SK-MEL-5 (cell line): ENCODE results near the gene TSPO. TPM values are rescaled to one million over a fixed set of nuclear protein-coding genes. Genes with fewer than 3 reads are reported as not detected.
"Not testable (repeated sequence)": the region's sequence is repeated elsewhere in the genome, so short reads cannot be mapped to it uniquely, and the experiment has no call there.

ENCODE experiments used
- DNase-seq: peaks from one replicate; pipeline ENCODE4 v3.0.0-alpha.2; 2016; ENCODE audit warnings: low read depth, low spot score
- in situ Hi-C: cut with HindIII; loops from 2 replicates; pipeline ENCODE4 v1.10.0; 2016; ENCODE audit warnings: low sequenced_read_pairs, high pct_unique_total_duplicates, low pct_unique_long_range_greater_than_20kb
- total RNA-seq: library from RNA; depleted of rRNA; stranded (reverse); fragments of >200 nt; shearing (Covaris generic); gene quantifications from 2 replicates; pipeline ENCODE4 v1.2.3, GENCODE V29; 2014

Gene TSPO
- total RNA-seq, 1 experiment from 2014 or later = 244 TPM

DNA sequence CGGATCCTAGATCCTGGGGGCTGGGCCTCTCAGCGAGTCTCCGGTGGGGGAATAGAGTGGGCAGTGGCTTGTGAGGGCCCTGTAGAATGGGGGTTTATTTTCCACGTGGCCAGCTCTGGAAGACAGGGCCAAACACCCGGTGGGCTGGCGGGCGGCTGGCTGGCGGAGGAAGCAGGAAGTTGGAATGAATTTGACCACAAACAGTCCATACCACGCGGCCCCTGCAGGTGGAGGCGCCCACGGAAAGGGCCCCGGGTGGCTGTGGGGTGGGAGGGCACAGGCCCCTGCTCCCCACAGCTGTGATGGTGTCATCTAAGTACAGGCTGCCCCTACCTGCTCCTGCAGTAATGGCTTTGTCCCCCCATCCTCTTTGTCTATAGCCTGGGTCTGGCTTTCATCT, 23.2 kb upstream of the TSPO start:
- DNase-seq = no peak
- in situ Hi-C loops = no loop called here

DNA sequence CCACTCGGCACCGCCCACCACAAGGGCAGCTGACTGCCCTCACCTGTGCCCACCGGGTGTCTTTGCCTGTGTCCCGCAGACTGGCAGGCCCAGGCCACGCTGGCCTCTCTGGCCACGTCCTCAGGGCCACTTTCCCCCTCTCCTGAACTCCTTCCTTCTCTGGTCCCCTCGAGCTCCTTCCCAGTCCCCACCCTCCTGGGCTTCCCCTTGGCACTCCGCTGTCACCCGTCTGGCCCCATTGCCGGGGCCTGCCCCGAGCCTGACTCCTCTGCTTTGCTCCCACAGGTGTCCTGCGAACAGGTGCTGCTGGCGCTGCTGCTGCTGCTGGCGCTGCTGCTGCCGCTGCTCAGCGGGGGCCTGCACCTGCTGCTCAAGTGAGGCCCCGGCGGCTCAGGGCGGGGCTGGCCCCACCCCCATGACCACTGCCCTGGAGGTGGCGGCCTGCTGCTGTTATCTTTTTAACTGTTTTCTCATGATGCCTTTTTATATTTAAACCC, 22.4 kb upstream of the TSPO start:
- in situ Hi-C loops = no loop called here
- DNase-seq = no peak

DNA sequence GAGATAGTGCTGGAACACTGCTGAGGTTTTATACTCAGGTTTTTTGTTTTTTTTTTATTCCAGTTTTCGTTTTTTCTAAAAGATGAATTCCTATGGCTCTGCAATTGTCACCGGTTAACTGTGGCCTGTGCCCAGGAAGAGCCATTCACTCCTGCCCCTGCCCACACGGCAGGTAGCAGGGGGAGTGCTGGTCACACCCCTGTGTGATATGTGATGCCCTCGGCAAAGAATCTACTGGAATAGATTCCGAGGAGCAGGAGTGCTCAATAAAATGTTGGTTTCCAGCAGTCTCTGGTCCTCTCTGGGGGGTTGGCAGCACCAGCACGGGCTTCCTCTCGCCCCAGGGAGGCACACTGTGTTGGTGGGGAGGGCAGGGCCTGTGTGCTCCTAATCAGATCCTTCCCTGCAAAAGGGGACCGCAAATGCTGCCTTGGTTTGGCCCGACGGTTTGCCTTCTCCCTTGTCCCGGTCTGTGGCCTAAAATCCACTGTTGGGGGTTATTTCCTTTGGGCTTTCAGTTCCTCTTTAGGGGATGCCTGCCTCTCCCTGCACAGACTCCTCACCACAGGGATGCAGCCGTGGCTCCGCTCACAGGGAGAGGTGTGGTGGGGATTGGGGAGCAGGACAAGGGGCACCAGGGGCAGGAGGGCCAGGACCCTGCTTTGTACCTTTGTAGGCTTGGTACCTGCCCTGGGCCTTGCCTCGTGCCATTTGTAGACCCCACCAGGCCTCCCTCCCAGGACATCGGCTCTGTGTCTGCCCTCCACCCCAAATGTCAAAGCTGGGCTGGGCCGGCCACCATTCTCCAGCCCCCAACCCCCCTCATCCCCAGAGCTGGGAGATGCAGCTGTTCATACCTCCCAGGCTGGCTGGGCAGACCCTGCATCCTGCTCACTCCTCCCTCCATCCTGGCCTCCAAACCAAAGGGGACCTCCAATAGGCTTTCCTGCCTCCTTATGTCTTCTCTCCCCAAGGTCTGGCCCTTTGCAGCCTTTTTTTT, 21.6 kb upstream of the TSPO start:
- in situ Hi-C loops = no loop called here
- no peak for DNase-seq

DNA sequence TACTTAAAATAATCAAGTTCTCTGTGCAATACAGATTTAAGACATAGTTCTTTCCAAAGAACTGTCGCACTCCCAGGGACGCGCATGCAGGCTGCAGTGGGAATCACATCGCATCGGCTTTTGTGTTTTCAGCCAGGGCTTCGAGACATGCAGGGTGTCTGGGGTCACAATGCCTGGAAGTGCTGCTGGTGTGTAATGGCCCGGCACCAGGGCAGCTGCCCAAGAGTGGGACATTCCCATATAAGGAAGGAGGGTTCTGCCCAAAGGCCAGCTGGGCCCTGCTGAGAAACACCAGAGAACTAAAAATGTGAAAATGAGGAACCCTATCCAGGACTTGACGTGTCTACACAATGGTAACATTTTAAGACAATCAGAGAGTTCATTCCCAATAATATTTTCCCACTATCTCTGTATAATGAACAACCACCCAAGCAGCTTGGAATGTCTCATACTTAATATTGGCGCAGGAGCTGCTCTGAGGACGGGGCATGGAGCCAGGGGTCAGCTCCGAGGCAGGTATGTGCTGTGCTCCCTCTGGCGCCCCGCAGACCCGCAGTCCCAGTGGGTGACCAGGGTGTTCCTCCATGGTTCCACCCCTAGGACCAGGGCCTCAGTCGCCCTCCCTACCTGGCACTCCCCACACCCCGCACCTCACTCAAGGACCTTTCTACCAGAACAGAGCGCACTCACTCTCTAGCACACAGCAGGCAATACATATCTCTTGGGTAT, 19.4 kb upstream of the TSPO start:
- no peak for DNase-seq
- in situ Hi-C loops = no loop called here

DNA sequence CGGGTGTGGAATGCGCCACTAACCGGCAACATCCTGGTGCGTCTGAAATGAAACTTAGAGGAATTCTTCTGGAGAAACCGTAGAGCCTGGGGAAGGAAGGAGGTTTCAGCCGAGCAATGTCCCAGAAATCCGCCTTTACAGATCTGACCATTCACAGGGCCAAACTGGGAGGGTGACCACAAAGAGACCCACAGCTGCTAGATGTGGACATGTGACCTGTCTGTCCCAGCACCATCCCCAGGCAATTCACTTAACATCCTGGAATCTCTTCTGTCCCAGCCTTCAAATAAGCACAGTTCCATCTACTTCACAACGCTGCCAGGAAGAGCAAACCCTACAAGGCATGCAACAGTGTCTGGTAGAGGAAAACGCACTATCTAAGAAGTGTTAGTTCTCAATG, 18.0 kb upstream of the TSPO start:
- in situ Hi-C loops = no loop called here
- no peak for DNase-seq

DNA sequence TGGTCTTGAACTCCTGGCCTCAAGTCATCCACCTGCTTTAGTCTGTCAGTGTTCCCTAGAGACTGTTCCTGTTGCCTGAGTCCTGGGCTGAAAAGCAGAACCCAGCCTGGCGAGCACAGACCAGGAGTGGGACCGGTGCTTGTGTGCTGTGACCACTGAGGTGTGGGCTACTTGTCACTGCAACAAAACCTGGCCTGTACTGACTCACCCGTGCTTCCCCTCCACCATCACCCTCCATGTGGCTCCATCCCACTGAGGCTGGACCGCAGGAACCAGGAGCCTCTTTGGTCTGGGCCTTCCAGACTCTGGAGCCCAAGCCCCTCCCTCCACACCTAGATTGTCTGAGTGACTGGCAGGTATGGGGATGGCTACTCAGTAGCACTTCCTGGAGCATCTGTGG, 16.8 kb upstream of the TSPO start:
- in situ Hi-C loops = no loop called here
- no peak for DNase-seq

DNA sequence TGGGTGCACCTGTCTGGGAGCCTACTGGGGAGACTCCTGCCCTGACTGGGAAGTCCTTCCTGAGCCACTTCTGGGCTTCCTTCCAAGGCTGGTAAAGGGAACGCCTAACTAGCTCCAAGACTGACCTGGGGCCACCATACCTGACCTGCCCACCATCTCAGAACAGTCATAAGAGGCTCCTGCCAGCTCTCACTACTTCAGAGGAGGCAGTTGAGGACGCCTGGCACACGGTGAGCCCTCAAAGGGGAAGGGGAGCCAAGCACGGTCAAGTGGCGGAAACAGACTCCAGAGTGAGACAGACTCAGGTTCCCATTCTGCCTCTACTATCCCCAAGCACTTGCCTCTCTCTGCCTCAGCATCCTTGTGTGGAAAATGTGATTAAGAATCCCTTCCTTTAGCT, 15.8 kb upstream of the TSPO start:
- no peak for DNase-seq
- in situ Hi-C loops = no loop called here

DNA sequence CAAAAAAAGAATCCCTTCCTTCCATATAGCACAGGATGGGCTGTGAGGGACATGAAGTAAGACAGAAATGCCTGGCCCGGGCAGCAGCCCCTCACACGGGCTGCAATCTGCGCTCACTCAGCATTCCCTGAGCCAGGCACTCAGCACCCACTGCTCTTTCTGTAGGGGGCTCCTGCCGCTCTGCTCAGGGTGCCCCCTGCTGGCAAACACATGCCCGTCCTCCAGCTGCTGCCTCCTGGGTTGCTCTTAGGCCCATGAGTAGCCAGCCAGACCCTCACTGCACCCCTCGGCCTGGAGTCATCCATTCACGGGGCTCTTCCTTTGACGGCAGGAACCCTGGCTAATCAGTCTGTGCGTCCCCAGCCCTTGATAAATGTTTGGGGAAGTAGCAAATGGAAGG, 15.1 kb upstream of the TSPO start:
- in situ Hi-C loops = no loop called here
- peak; percentile 68 for DNase-seq

DNA sequence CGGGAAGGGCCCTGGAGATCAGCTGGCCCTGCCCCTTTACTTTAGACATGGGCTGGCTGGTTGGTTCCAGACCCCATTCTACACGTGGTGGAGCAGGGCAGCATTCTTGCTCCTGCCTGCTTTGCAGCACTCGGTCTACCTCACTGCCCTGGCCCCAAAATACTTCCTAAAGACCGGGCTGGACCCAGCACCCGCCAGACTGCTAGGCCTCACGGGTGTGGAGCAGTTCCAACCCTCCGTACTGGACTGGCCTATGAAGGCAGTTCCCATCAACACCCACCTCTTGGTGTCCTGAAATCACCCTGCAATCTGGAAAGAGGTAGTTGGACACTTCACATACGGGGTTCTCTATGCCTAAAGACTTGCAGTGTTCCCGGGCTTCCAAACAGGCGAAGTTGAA, 14.6 kb upstream of the TSPO start:
- in situ Hi-C loops = no loop called here
- no peak for DNase-seq

DNA sequence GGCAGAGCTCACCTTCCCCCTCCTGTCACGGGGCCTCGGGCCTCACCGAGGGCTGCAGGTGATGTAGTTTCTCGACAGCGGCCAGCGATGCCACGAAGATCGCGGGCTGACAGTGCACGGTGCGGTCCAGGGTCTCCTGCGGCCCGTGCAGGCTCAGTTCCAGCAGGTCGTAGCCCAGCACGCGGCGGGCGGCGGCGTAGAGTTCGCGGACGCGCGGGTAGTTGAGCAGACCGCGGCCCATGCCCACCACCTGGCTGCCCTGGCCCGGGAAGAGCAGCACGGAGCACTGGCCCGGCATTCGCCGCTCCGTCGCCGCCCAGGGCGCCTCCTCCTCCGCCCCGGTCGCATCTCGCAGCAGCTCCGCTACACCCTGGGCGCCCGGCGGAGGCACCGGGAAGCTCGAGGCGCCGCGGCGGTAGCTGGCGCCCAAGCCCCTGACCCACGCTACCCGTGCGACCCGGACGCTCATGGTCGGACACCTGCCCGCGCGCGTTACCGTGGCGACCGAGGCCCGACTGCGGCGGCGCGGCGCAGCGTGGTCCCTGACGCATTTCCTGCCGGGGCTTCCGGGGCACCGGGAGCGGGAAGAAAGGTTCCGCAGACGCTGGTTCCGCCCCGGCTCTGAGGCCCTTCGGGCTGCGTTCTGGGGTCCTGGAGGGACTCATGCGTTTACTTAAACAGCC, 8.3 kb upstream of the TSPO start, which contains the start of gene MCAT:
MCAT (minus strand) TSS at position 519 of the 683 bp plus-strand sequence; CDS start at position 469, 50 bp downstream.
- in situ Hi-C loops = no loop called here
- peak; percentile 85 for DNase-seq

DNA sequence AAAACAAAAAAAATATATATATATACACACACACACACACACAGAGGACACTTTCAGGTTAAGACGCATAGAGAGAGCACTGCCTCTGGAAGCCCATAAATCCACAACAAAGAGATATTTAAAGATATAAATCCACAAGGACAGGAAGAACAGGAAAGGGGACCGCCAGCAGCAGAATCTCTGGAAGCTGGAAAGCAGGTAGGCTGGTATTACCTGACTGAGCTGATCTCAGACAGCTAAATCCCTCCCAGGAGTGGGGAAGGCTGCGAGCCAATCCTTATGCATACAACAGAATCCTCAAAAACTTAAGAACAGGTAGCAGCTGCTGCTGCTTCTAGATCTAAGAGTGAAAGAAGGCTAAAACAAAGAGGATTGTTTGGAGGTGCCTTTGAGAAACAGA, 6.4 kb upstream of the TSPO start:
- in situ Hi-C loops = no loop called here
- no peak for DNase-seq

DNA sequence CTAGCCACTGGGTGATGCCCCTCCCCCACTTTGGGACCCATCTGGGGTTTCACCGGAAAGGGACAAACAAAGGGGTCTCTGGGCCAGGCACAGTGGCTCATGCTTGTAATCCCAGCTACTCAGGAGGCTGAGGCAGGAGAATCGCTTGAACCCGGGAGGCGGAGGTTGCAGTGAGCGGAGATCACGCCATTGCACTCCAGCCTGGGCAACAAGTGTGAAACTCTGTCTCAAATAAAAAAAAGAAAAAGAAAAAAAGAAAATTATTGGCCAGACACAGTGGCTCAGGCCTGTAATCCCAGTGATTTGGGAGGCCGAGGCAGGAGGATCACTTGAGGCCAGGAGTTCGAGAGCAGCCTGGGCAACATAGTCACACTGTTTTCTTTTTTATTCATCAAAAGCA, 6.0 kb upstream of the TSPO start:
- in situ Hi-C loops, DNase-seq: not testable (repeated sequence)

DNA sequence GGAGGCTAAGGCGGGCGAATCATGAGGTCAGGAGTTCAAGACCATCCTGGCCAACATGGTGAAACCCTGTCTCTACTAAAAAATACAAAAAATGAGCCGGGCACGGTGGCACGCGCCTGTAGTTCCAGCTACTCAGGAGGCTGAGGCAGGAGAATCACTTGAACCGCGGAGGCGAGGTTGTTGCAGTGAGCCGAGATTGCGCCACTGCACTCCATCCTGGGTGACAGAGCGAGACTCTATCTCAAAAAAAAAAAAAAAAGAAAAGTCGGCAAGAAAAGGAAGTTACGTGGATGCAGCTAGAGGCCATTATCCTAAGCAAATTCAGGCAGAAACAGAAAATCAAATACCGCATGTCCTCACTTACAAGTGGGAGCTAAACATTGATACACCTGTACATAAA, 5.0 kb upstream of the TSPO start:
- in situ Hi-C loops, DNase-seq: not testable (repeated sequence)

DNA sequence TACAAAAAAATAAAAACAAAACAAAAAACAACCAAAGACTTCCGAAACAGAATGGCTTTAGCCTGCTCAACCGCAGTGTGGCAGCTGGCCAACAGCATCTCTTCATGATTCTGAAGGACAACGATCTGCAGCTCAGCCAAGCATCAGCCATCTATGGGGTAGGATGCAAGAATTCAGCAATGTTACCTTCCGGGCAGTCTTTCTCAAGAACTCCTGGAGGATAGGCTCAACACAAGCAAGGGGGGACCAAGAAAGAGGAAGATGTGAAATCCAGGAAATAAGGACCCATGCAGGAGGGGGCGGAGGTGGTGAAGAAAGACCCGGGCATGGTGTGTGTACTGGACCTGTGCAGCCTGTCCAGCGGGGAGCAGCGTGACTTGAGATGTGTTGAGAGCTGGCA, 3.5 kb upstream of the TSPO start:
- DNase-seq = no peak
- in situ Hi-C loops = no loop called here

DNA sequence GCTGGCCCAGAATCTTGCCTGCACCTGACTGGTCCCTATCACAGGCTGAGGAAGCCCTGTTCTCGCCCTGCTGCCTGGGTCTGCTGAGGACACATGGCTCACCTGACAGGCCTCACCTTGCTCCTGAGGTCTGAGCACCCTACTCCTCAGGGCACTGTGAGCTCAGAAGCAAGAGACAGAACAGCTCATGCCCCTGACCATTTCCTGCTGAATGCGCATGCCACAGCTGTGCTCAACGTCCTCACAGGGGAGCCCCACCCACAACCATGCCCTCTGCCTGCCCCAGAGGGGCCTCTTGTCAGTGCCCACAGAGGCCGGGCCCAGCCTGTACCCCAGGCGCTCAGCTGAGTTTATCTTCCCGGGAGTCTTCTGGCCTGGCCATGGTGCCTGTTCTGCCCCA, 2.8 kb upstream of the TSPO start:
- no peak for DNase-seq
- in situ Hi-C loops = no loop called here

DNA sequence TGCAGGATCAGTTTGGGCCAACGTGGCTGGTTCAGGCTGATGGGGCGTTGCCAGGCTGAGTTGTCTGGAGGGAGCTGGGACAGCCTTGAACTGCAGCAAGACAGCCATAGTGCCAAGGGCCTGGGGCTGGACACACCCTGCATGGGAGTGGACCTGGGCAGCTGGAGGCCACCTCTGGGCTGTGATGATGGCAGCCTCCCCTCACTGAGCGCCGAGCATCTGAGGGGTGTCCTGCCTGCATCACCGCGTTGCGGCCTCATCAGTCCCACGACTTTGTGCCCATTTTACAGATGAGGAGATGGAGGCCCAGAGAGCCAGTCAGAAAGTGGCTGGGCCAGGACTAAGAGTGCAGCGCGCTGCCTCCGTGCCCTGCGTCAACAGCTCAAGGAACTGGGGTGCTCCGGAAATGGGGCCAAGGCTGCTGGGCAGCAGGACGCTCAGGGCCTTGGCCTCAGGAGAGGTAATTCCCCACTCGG, 590 bp upstream of the TSPO start:
- no peak for DNase-seq
- in situ Hi-C loops = no loop called here

DNA sequence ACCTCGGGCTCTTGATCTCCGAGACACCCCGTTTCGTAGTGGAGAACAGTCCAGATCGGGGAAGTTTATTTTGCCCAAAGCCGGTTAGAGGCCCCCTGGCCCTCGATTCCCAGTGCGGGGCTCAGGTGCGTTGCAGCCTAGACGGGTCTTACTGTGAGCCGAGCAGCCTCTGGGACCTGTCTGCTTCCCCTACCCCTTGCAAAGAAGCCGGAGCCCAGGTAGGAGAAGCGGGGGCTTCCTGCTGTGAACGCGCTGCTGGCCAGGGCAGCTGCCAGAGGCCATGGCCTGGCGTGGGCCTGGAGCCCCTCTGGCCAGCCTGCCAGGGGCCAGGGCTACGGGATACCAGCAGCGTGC, 621 bp downstream of the TSPO start:
- no peak for DNase-seq
- in situ Hi-C loops = no loop called here
